Large intestine (tissue), 3 donors: ENCODE results near the gene IRGC. TPM values are rescaled to one million over a fixed set of nuclear protein-coding genes. Genes with fewer than 3 reads are reported as not detected.
"Not testable (repeated sequence)": the region's sequence is repeated elsewhere in the genome, so short reads cannot be mapped to it uniquely, and the experiment has no call there.

ENCODE experiments used
- DNase-seq, 2 donors: peaks; one replicate each; pipeline versions ENCODE4 v3.0.0 to v3.0.0-alpha.2; 2013
- H3K27ac ChIP-seq: one replicate; pipeline ENCODE4 v1.5.1; 2013; ENCODE audit warnings: low read length
- H3K27me3 ChIP-seq: 2 replicates; pipeline ENCODE4 v1.6.1; 2013; ENCODE audit warnings: low read length; ENCODE audit not compliant: control insufficient read depth, insufficient read depth
- H3K36me3 ChIP-seq: 2 replicates; pipeline ENCODE4 v1.6.1; 2013; ENCODE audit warnings: low read length; ENCODE audit not compliant: control insufficient read depth, insufficient read depth
- H3K4me1 ChIP-seq: one replicate; pipeline ENCODE4 v1.6.1; 2013; ENCODE audit warnings: low read length; ENCODE audit not compliant: control insufficient read depth, insufficient read depth
- H3K4me3 ChIP-seq: one replicate; pipeline ENCODE4 v1.5.1; 2013; ENCODE audit warnings: low read length
- H3K9me3 ChIP-seq: one replicate; pipeline ENCODE4 v1.6.1; 2013; ENCODE audit warnings: mild to moderate bottlenecking, low read depth, low read length, moderate library complexity; ENCODE audit not compliant: control insufficient read depth
- WGBS: methylation state at CpG from one replicate; pipeline ENCODE4 v1.1.5; 2013; ENCODE audit warnings: low lambda C conversion rate; ENCODE audit not compliant: insufficient coverage; 5-methylcytosine and 5-hydroxymethylcytosine counted together
- polyA plus RNA-seq: library from polyadenylated mRNA; unstranded; fragments of 120-200 nt; gene quantifications from one replicate; pipeline ENCODE4 v1.2.1, GENCODE V29; 2013

The IRGC gene
- polyA plus RNA-seq, 1 donor, result 0.03 TPM

GRCh38 chr19:43752287-43752875, 36.5 kb downstream of the IRGC start:
- Histone ChIP-seq H3K9me3 (no peaks in the 10 kb centered on the region), H3K4me3 (no peak overlapping the region), H3K36me3 (peaks cover 40% of the 10 kb centered on the region), H3K4me1 (peaks cover 10% of the 10 kb centered on the region), H3K27me3 (no peaks in the 10 kb centered on the region), H3K27ac (no peak overlapping the region)
- no CpG with 5 or more reads among the region's 6 CpGs for WGBS
- no peak for DNase-seq

- H3K4me1 ChIP-seq, result peaks cover 10% of the 10 kb centered on the region
- WGBS, result no CpG with 5 or more reads among the region's 11 CpGs
- no peaks in the 10 kb centered on the region for H3K9me3 ChIP-seq
- H3K4me3 ChIP-seq, result peak overlapping the region; percentile 76
- H3K36me3 ChIP-seq, result peaks cover 22% of the 10 kb centered on the region
- DNase-seq, result no peak
- no peaks in the 10 kb centered on the region for H3K27me3 ChIP-seq
- H3K27ac ChIP-seq, result peak overlapping the region; percentile 100
Measured at GRCh38 chr19:43754253-43754502, 38.3 kb downstream of the IRGC start.

- Histone ChIP-seq H3K4me1 (peaks cover 10% of the 10 kb centered on the region), H3K27me3 (no peaks in the 10 kb centered on the region), H3K27ac (peak within 1 kb of the TSS; percentile 100), H3K9me3 (no peaks in the 10 kb centered on the region), H3K36me3 (peaks cover 18% of the 10 kb centered on the region), H3K4me3 (peak within 1 kb of the TSS; percentile 76)
- WGBS, result no CpG with 5 or more reads among the region's 79 CpGs
- peak; percentile 98 to 99 for DNase-seq
Measured at GRCh38 chr19:43754503-43755255, 38.8 kb downstream of the IRGC start, which contains the start of gene SMG9. TSS of gene SMG9 (minus strand) at chr19:43754962. CDS start at chr19:43750741, 4,221 bp downstream.

GRCh38 chr19:43755256-43755801, 39.5 kb downstream of the IRGC start:
- Histone ChIP-seq H3K27ac (peak overlapping the region; percentile 100), H3K4me3 (peak overlapping the region; percentile 76), H3K9me3 (no peaks in the 10 kb centered on the region), H3K36me3 (peaks cover 12% of the 10 kb centered on the region), H3K27me3 (no peaks in the 10 kb centered on the region), H3K4me1 (peaks cover 10% of the 10 kb centered on the region)
- no CpG with 5 or more reads among the region's 28 CpGs for WGBS
- peak; percentile 67 to 76 for DNase-seq

GRCh38 chr19:43759515-43759914, 43.6 kb downstream of the IRGC start:
- Histone ChIP-seq H3K4me1 (no peaks in the 10 kb centered on the region), H3K27me3 (no peaks in the 10 kb centered on the region), H3K9me3 (no peaks in the 10 kb centered on the region), H3K4me3 (no peak overlapping the region), H3K27ac (no peak overlapping the region), H3K36me3 (no peaks in the 10 kb centered on the region)
- 82% methylated on average over 2 of the region's 5 CpGs for WGBS
- no peak for DNase-seq

- H3K4me3 ChIP-seq, result no peak overlapping the region
- 86% methylated on average over 2 of the region's 4 CpGs for WGBS
- no peak overlapping the region for H3K27ac ChIP-seq
- no peaks in the 10 kb centered on the region for H3K27me3 ChIP-seq
- H3K4me1 ChIP-seq, result no peaks in the 10 kb centered on the region
- DNase-seq, result no peak
- no peaks in the 10 kb centered on the region for H3K9me3 ChIP-seq
- H3K36me3 ChIP-seq, result no peaks in the 10 kb centered on the region
Measured at GRCh38 chr19:43760941-43761340, 45.1 kb downstream of the IRGC start.

- no CpG with 5 or more reads among the region's 3 CpGs for WGBS
- no peaks in the 10 kb centered on the region for H3K27me3 ChIP-seq
- H3K4me1 ChIP-seq, result no peaks in the 10 kb centered on the region
- H3K4me3 ChIP-seq, result no peak overlapping the region
- H3K9me3 ChIP-seq, result no peaks in the 10 kb centered on the region
- H3K27ac ChIP-seq, result no peak overlapping the region
- no peak for DNase-seq
- H3K36me3 ChIP-seq, result no peaks in the 10 kb centered on the region
Measured at GRCh38 chr19:43762814-43763213, 46.9 kb downstream of the IRGC start.

GRCh38 chr19:43763473-43763939, 47.6 kb downstream of the IRGC start:
- H3K36me3 ChIP-seq, result no peaks in the 10 kb centered on the region
- no peaks in the 10 kb centered on the region for H3K9me3 ChIP-seq
- H3K27me3 ChIP-seq, result no peaks in the 10 kb centered on the region
- H3K4me3 ChIP-seq, result no peak overlapping the region
- no peak for DNase-seq
- no peak overlapping the region for H3K27ac ChIP-seq
- peaks cover 2% of the 10 kb centered on the region for H3K4me1 ChIP-seq
- WGBS, result no CpG with 5 or more reads among the region's 3 CpGs

- not testable (repeated sequence) for H3K9me3 ChIP-seq, H3K27ac ChIP-seq, H3K36me3 ChIP-seq, DNase-seq, H3K4me3 ChIP-seq, H3K27me3 ChIP-seq, H3K4me1 ChIP-seq
- WGBS, result 73% methylated on average over 3 of the region's 8 CpGs
Measured at GRCh38 chr19:43764684-43765083, 48.8 kb downstream of the IRGC start.

- DNase-seq, result no peak
- WGBS, result 100% methylated on average over 1 of the region's 16 CpGs
Measured at GRCh38 chr19:43765109-43765876, 49.4 kb downstream of the IRGC start.

More at GRCh38 chr19:43765109-43765876, 49.4 kb downstream of the IRGC start:
- H3K27ac ChIP-seq, result no peak overlapping the region
- H3K4me1 ChIP-seq, result peaks cover 7% of the 10 kb centered on the region
- H3K27me3 ChIP-seq, result no peaks in the 10 kb centered on the region
- H3K9me3 ChIP-seq, result no peaks in the 10 kb centered on the region
- no peak overlapping the region for H3K4me3 ChIP-seq
- H3K36me3 ChIP-seq, result no peaks in the 10 kb centered on the region
